ENCODE results near the gene COIL. TPM values are rescaled to one million over a fixed set of nuclear protein-coding genes. Genes with fewer than 3 reads are reported as not detected.

The COIL gene
- total and polyA plus RNA-seq, 2 of the 13 experiments (the other 11 are each of a cell fraction or from before 2014, with no cell fraction given), result 8.1 to 29.4 TPM

- FAIRE-seq (no peak), ATAC-seq (peak; percentile 50), DNase-seq (ENCODE audit: low spot score) (no peak)
- H3K27ac ChIP-seq (ENCODE audit: extremely low read length, insufficient read depth, low read length), result no peak overlapping the region
- no peak overlapping the region for H2AFZ ChIP-seq (ENCODE audit: low read length)
- H3K4me2 ChIP-seq (ENCODE audit: low read depth, low read length), result no peak overlapping the region
- H3K79me2 ChIP-seq (ENCODE audit: insufficient read depth, low read length), result no peaks in the 10 kb centered on the region
- H3K9ac ChIP-seq (ENCODE audit: insufficient read depth, low read depth, low read length), result no peak overlapping the region
- ChIA-PET CTCF (ENCODE audit: low intra/inter-chr PET ratio, low total read pairs) (interaction anchor here (1.8 kb wide), 1 partner anchor 48 kb away, joined by 12 read pairs; no protein-coding TSS in a partner anchor), POLR2A (interaction anchor here (0.6 to 1.2 kb wide), 2 partner anchors 22 to 50 kb away, joined by 3 read pairs; partner anchors contain the start of gene TRIM25)
- no peaks in the 10 kb centered on the region for H3K27me3 ChIP-seq (ENCODE audit: control insufficient read depth in 1 of 2, insufficient read depth in 2 of 2, low read length in 2 of 2)
- peak; percentile 42; the same call in 1 of the 2 replicates for TF ChIP-seq ZNF780A (CRISPR knock-in tag; IDR thresholded peaks at IDR 0.05)
- peak; percentile 51; the same call in 1 of the 2 replicates for TF ChIP-seq ZNF768 (CRISPR knock-in tag; IDR thresholded peaks at IDR 0.05)
- peak; percentile 48 for TF ChIP-seq STAG1 (CRISPR knock-in tag; IDR thresholded peaks at IDR 0.05)
- TF ChIP-seq KMT2A (CRISPR knock-in tag; IDR thresholded peaks at IDR 0.05), result no peak
- TF ChIP-seq ZBTB33 (CRISPR knock-in tag; IDR thresholded peaks at IDR 0.05), result peak; percentile 82
- peak; percentile 60 for TF ChIP-seq CTCF (CRISPR knock-in tag; IDR thresholded peaks at IDR 0.05)
- peak; percentile 53 for TF ChIP-seq XRCC5 (optimal IDR thresholded peaks at IDR 0.05; ENCODE audit: low read length)
- TF ChIP-seq ZNF510 (CRISPR knock-in tag; IDR thresholded peaks at IDR 0.05; ENCODE audit: low read depth), result no peak
- peak; percentile 75; the same call in 1 of the 2 replicates for TF ChIP-seq HNRNPL (IDR thresholded peaks at IDR 0.05; ENCODE audit: low read depth, low read length)
- TF ChIP-seq AGO2 (optimal IDR thresholded peaks at IDR 0.05; ENCODE audit: low read depth, low read length), result peak; percentile 27
- 0 out of 2 replicates have a peak, but pooled peaks have one; percentile 28 for TF ChIP-seq HIVEP1 (CRISPR knock-in tag; IDR thresholded peaks at IDR 0.05)
- peak; percentile 21; the same call in 1 of the 2 replicates for TF ChIP-seq SMC3 (IDR thresholded peaks at IDR 0.05; ENCODE audit: low read length)
- no peak for TF ChIP-seq FUBP1 (CRISPR knock-in tag; IDR thresholded peaks at IDR 0.05; ENCODE audit: borderline replicate concordance)
- TF ChIP-seq PITX1 (CRISPR knock-in tag; IDR thresholded peaks at IDR 0.05), result no peak
- peak; percentile 22; the same call in 1 of the 2 replicates for TF ChIP-seq ZNF687 (CRISPR knock-in tag; IDR thresholded peaks at IDR 0.05)
- H3K4me1 ChIP-seq (ENCODE audit: insufficient read depth, low read length), result peaks cover 21% of the 10 kb centered on the region
- no peaks in the 10 kb centered on the region; the same call in 1 of the 2 replicates for H4K20me1 ChIP-seq (ENCODE audit: insufficient read depth, low read length)
- in situ Hi-C loops (cut with HindIII; ENCODE audit: extremely low pct_ligation_motif_present, low pct_unique_long_range_greater_than_20kb), result no loop called here
- peaks cover 12% of the 10 kb centered on the region for H3K9me3 ChIP-seq (ENCODE audit: low read length)
- intact Hi-C loops (cut with micrococcal nuclease; ENCODE audit: unreplicated experiment), result loop anchor here (10.0 kb wide), 1 partner anchor 53 kb away; no protein-coding TSS in a partner anchor
- 97% methylated on average over 16 of the region's 16 CpGs for WGBS (ENCODE audit: low lambda C conversion rate)
- no TSS peak for BruUV-seq (replicated peaks)
- no peak overlapping the region for H3K4me3 ChIP-seq (replicated peaks in 1 of 3; ENCODE audit: insufficient read depth in 1 of 3, low read depth in 2 of 3, low read length in 3 of 3)
- H3K36me3 ChIP-seq (replicated peaks in 1 of 2; ENCODE audit: control insufficient read depth in 1 of 2, insufficient read depth in 2 of 2, low read length in 2 of 2), result peaks cover 33 to 65% of the 10 kb centered on the region in 2 experiments
These were observed 69.1 kb downstream of the COIL start for GRCh38 chr17:56891751-56892150.
